SK-N-SH (cell line): ENCODE results near the gene MATR3. TPM values are rescaled to one million over a fixed set of nuclear protein-coding genes. Genes with fewer than 3 reads are reported as not detected.
"Not testable (repeated sequence)": the region's sequence is repeated elsewhere in the genome, so short reads cannot be mapped to it uniquely, and the experiment has no call there.

ENCODE experiments used
- CTCF ChIA-PET: fragments of 300-600, 350-600 bp; formaldehyde crosslinking; extraction: SDS; loops from one replicate; lab custom pipeline; 2021; lab: Yijun Ruan, JAX
- POLR2A ChIA-PET: fragments of 350-600 bp; sonication (Branson Sonifier 250); formaldehyde crosslinking; extraction: SDS; loops from one replicate; lab custom pipeline; 2020; ENCODE audit warnings: antibody characterized with exemption, inconsistent platforms; lab: Yijun Ruan, JAX
- DNase-seq: peaks from one replicate; pipeline ENCODE4 v3.0.0; 2012
- H2AFZ ChIP-seq: fragments of 200-600 bp; sonication (generic); 2 replicates; pipeline ENCODE4 v1.8.1; 2016; ENCODE audit warnings: antibody characterized with exemption, mild to moderate bottlenecking, low read depth
- H3F3A ChIP-seq: fragments of 200-600 bp; sonication (generic); replicated peaks from 2 replicates; pipeline ENCODE3; 2016; ENCODE audit warnings: antibody characterized with exemption, mild to moderate bottlenecking; ENCODE audit not compliant: insufficient read depth
- H3K27ac ChIP-seq, 2 experiments: fragments of 200-500 bp in 1 of 2; fragments of 200-600 bp in 1 of 2; sonication (Bioruptor generic) in 1 of 2; sonication (generic), shearing (Covaris generic) in 1 of 2; 2 replicates each; pipeline versions ENCODE4 v1.5.1 to v1.6.1; 2014 to 2016; ENCODE audit warnings: low read depth in 2 of 2, inconsistent platforms in 1 of 2, low read length in 1 of 2, mild to moderate bottlenecking in 1 of 2, mixed read lengths in 1 of 2
- H3K27me3 ChIP-seq: fragments of 200-600 bp; sonication (generic), shearing (Covaris generic); 2 replicates; pipeline ENCODE4 v1.6.1; 2016; ENCODE audit warnings: mixed run types; ENCODE audit not compliant: insufficient read depth
- H3K36me3 ChIP-seq, 2 experiments: fragments of 200-500 bp in 1 of 2; fragments of 200-600 bp in 1 of 2; sonication (Bioruptor generic) in 1 of 2; sonication (generic) in 1 of 2; replicated peaks in 1 of 2; 2 replicates each; pipeline versions ENCODE3 to v1.5.1; 2014 to 2016; ENCODE audit warnings: low read length in 1 of 2, mild to moderate bottlenecking in 1 of 2; ENCODE audit not compliant: insufficient read depth in 2 of 2, control insufficient read depth in 1 of 2
- H3K4me1 ChIP-seq, 2 experiments: fragments of 200-500 bp in 1 of 2; fragments of 200-600 bp in 1 of 2; sonication (Bioruptor generic) in 1 of 2; sonication (generic), shearing (Covaris generic) in 1 of 2; 2 replicates each; pipeline versions ENCODE4 v1.5.1 to v1.6.1; 2014 to 2016; ENCODE audit warnings: low read depth in 1 of 2, low read length in 1 of 2, mixed run types in 1 of 2; ENCODE audit not compliant: insufficient read depth in 2 of 2, control insufficient read depth in 1 of 2
- H3K4me2 ChIP-seq: fragments of 200-600 bp; sonication (generic), shearing (Covaris generic); 2 replicates; pipeline ENCODE4 v1.6.1; 2017; ENCODE audit warnings: mixed run types
- H3K4me3 ChIP-seq, 2 experiments: fragments of 200-500 bp in 1 of 2; fragments of 200-600 bp in 1 of 2; sonication (Bioruptor generic) in 1 of 2; sonication (generic), shearing (Covaris generic) in 1 of 2; 2 replicates each; pipeline versions ENCODE4 v1.5.1 to v1.8.1; 2014 to 2016; ENCODE audit warnings: low read depth in 2 of 2, inconsistent platforms in 1 of 2, low read length in 1 of 2, mild to moderate bottlenecking in 1 of 2, mixed read lengths in 1 of 2, moderate library complexity in 1 of 2
- H3K79me2 ChIP-seq: fragments of 200-600 bp; sonication (generic); 2 replicates; pipeline ENCODE4 v1.8.1; 2017; ENCODE audit warnings: mild to moderate bottlenecking; ENCODE audit not compliant: insufficient read depth
- H3K9ac ChIP-seq: fragments of 200-600 bp; sonication (generic); 2 replicates; pipeline ENCODE4 v1.6.1; 2017; ENCODE audit warnings: mixed run types
- H3K9me2 ChIP-seq: fragments of 200-600 bp; sonication (generic); 2 replicates; pipeline ENCODE4 v1.6.1; 2017; ENCODE audit warnings: mixed run types
- H3K9me3 ChIP-seq: fragments of 200-600 bp; sonication (generic); 2 replicates; pipeline ENCODE4 v1.6.1; 2017; ENCODE audit warnings: mixed run types, mild to moderate bottlenecking, moderate library complexity
- H4K20me1 ChIP-seq: fragments of 200-600 bp; sonication (generic); 2 replicates; pipeline ENCODE4 v1.6.1; 2017; ENCODE audit warnings: mild to moderate bottlenecking, mixed run types; ENCODE audit not compliant: insufficient read depth
- CHD2 ChIP-seq: fragments of 150-350 bp; IDR thresholded peaks from 2 replicates; pipeline ENCODE4 v1.6.1; 2018; ENCODE audit warnings: low read length; ENCODE audit not compliant: partially characterized antibody
- ELF1 ChIP-seq: IDR thresholded peaks from 2 replicates; pipeline ENCODE4 v1.4.0; 2012
- EZH2phosphoT487 ChIP-seq: fragments of 200-600 bp; sonication (generic); IDR thresholded peaks from 2 replicates; pipeline ENCODE4 v1.6.1; 2017; ENCODE audit warnings: low read depth, mixed run types, mild to moderate bottlenecking, antibody characterized with exemption, moderate library complexity, borderline replicate concordance
- FOSL2 ChIP-seq: IDR thresholded peaks from 2 replicates; pipeline ENCODE4 v1.4.0; 2012; ENCODE audit warnings: low read depth, mild to moderate bottlenecking, moderate library complexity, borderline replicate concordance
- FOXM1 ChIP-seq: IDR thresholded peaks from 2 replicates; pipeline ENCODE4 v1.4.0; 2012; ENCODE audit warnings: low read depth, mild to moderate bottlenecking
- GATA2 ChIP-seq: sonication (generic); formaldehyde crosslinking; IDR thresholded peaks from 2 replicates; pipeline ENCODE4 v1.5.0; 2020; ENCODE audit warnings: mild to moderate bottlenecking, missing genetic modification reagents
- MAX ChIP-seq: IDR thresholded peaks from 2 replicates; pipeline ENCODE4 v1.4.0; 2012; ENCODE audit warnings: low read depth
- MEF2A ChIP-seq: IDR thresholded peaks from 2 replicates; pipeline ENCODE4 v1.4.0; 2012; ENCODE audit warnings: low read depth, borderline replicate concordance
- NFIC ChIP-seq: IDR thresholded peaks from 2 replicates; pipeline ENCODE4 v1.4.0; 2012; ENCODE audit warnings: borderline replicate concordance
- NRF1 ChIP-seq: IDR thresholded peaks from 2 replicates; pipeline ENCODE4 v1.6.1; 2012; ENCODE audit warnings: low read depth, mild to moderate bottlenecking, low read length
- POLR2AphosphoS5 ChIP-seq: IDR thresholded peaks from 2 replicates; pipeline ENCODE4 v1.6.1; 2012; ENCODE audit warnings: low read depth, low read length
- RCOR1 ChIP-seq: fragments of 150-350 bp; IDR thresholded peaks from 2 replicates; pipeline ENCODE4 v1.6.1; 2017; ENCODE audit warnings: antibody characterized with exemption, low read length
- RFX5 ChIP-seq: IDR thresholded peaks from 2 replicates; pipeline ENCODE4 v1.6.1; 2012; ENCODE audit warnings: mild to moderate bottlenecking, improper control_type of control experiment, low read length
- RXRA ChIP-seq: IDR thresholded peaks from 2 replicates; pipeline ENCODE4 v1.4.0; 2012; ENCODE audit warnings: low read depth, mild to moderate bottlenecking, borderline replicate concordance
- SIN3A ChIP-seq: IDR thresholded peaks from 2 replicates; pipeline ENCODE4 v1.6.1; 2012; ENCODE audit warnings: low read depth, mild to moderate bottlenecking, low read length, moderate library complexity, borderline replicate concordance
- TAF1 ChIP-seq: IDR thresholded peaks from 2 replicates; pipeline ENCODE4 v1.6.1; 2012; ENCODE audit warnings: low read depth, mild to moderate bottlenecking, low read length, moderate library complexity, borderline replicate concordance
- TEAD4 ChIP-seq: IDR thresholded peaks from 2 replicates; pipeline ENCODE4 v1.4.0; 2012; ENCODE audit warnings: mild to moderate bottlenecking, borderline replicate concordance; ENCODE audit not compliant: insufficient read depth
- USF2 ChIP-seq: fragments of 150-350 bp; IDR thresholded peaks from 2 replicates; pipeline ENCODE4 v1.6.1; 2017; ENCODE audit warnings: antibody characterized with exemption, low read length, low read depth, borderline replicate concordance
- WGBS: methylation state at CpG from one replicate; pipeline ENCODE4 v1.1.6; 2017; ENCODE audit warnings: low lambda C conversion rate; 5-methylcytosine and 5-hydroxymethylcytosine counted together
- polyA plus RNA-seq, 3 experiments: library from polyadenylated mRNA; depleted of rRNA; stranded (reverse); fragments of >200 nt; gene quantifications; 2 replicates each; pipeline ENCODE4 v1.2.3, GENCODE V29; 2012

Gene MATR3
- polyA plus RNA-seq, 1 of the 3 experiments (the other 2 are of a cell fraction): 40.4 TPM

DNA sequence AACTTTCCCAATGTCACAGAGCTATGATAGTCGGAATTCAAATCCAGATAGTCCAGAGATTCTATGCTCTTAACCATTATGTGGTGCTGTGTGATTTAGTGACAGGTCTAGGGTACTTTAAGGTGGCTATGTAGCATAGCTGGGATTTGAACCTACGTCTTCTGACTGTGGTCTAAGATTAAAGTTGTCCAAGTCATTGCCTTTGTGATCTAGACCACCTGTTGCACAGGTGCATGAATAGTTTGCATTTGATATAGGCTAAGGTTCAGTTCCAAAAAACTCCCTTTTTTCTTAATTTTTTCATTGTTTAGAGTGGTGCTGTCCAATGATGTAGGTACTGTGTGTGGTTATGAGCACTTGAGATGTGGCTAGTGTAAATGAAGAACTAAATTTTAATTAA, 50.6 kb downstream of the MATR3 start:
- WGBS: 98% methylated on average over 2 of the region's 2 CpGs
- Histone ChIP-seq H4K20me1 (peaks cover 67% of the 10 kb centered on the region), H3K9ac (no peak overlapping the region), H3K27ac (no peak overlapping the region), H3K4me2 (peak overlapping the region; percentile 97), H2AFZ (no peak overlapping the region), H3K36me3 (peaks cover 0 to 9% of the 10 kb centered on the region in 2 experiments), H3K79me2 (peaks cover 73% of the 10 kb centered on the region), H3K9me2 (no peaks in the 10 kb centered on the region), H3K9me3 (no peaks in the 10 kb centered on the region), H3K4me1 (peaks cover 0 to 5% of the 10 kb centered on the region in 2 experiments; a peak in 2 of 4 replicates), H3K4me3 (no peak overlapping the region)
- CTCF ChIA-PET: no interaction called here
- POLR2A ChIA-PET: no interaction called here
- no peak for DNase-seq
- no peak for TF ChIP-seq TEAD4
- no peak for TF ChIP-seq RFX5
- TF ChIP-seq GATA2: no peak
- TF ChIP-seq SIN3A: no peak
- TF ChIP-seq, all 33 proteins: peak for 0
- no peaks in the 10 kb centered on the region for H3K27me3 ChIP-seq
- peaks cover 17% of the 10 kb centered on the region for H3F3A ChIP-seq

GRCh38 chr5:139345442-139345841, 51.9 kb downstream of the MATR3 start:
- H3K4me2 ChIP-seq, DNase-seq, H3K4me1 ChIP-seq, H3K27ac ChIP-seq, H3K27me3 ChIP-seq, H2AFZ ChIP-seq, H3K4me3 ChIP-seq, H3K9me2 ChIP-seq, CTCF ChIA-PET, H3K9ac ChIP-seq, H3K9me3 ChIP-seq: not testable (repeated sequence)
- Histone ChIP-seq H3F3A (peaks cover 18% of the 10 kb centered on the region), H3K79me2 (peaks cover 85% of the 10 kb centered on the region), H3K36me3 (peaks cover 0 to 13% of the 10 kb centered on the region in 2 experiments), H4K20me1 (peaks cover 80% of the 10 kb centered on the region)
- POLR2A ChIA-PET: interaction anchor here (0.7 kb wide), 1 partner anchor 51 kb away, joined by 3 read pairs; no protein-coding TSS in a partner anchor
- whole genome bisulfite sequencing: 92% methylated on average over 8 of the region's 8 CpGs

DNA sequence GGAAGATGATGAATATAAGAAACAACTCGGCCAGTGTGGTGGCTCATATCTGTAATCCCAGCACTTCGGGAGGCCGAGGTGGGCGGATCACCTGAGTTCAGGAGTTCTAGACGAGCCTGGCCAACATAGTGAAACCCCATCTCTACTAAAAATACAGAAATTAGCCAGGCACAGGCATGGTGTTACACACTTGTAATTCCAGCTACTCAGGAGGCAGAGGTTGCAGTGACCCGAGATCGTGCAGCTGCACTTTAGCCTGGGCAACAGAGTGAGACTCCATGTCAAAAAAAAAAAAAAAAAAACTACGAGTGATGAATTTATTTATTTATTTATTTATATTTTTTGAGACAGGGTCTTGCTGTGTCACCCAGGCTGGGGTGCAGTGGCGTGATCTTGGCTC, 54.3 kb downstream of the MATR3 start:
- H3K4me2 ChIP-seq, DNase-seq, CTCF ChIA-PET, POLR2A ChIA-PET, H3K27me3 ChIP-seq, H3K9me3 ChIP-seq, H3K4me3 ChIP-seq, H2AFZ ChIP-seq, H3K9ac ChIP-seq, H3K27ac ChIP-seq, H3K9me2 ChIP-seq, H3K4me1 ChIP-seq: not testable (repeated sequence)
- WGBS: 91% methylated on average over 9 of the region's 9 CpGs
- Histone ChIP-seq H3K79me2 (peaks cover 100% of the 10 kb centered on the region), H3K36me3 (peaks cover 0 to 22% of the 10 kb centered on the region in 2 experiments), H3F3A (peaks cover 16% of the 10 kb centered on the region), H4K20me1 (peaks cover 97% of the 10 kb centered on the region)

DNA sequence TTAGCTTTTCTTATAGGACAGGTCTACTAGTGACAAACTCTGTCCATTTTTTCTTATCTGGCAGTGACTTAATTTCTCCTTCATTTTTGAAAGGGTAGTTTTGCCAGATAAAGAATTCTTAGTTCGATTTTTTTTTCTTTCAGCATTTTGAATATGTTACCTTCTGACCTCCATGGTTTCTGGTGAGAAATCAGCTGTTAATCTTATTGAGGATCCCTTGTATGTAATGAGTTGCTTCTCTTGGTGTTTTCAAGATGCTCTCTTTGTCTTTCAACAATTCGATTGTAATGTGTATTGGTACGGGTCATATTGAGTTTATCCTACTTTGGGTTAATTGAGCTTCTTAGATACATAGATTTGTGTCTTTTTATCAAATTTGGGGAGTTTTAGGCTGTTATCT, 60.6 kb downstream of the MATR3 start:
- Histone ChIP-seq H3K9me3 (no peaks in the 10 kb centered on the region), H4K20me1 (peaks cover 98% of the 10 kb centered on the region), H3K27ac (no peak overlapping the region), H3K4me1 (no peaks in the 10 kb centered on the region), H3K9ac (no peak overlapping the region), H3F3A (peaks cover 15% of the 10 kb centered on the region), H3K4me3 (no peak overlapping the region), H3K79me2 (peaks cover 100% of the 10 kb centered on the region), H2AFZ (no peak overlapping the region), H3K27me3 (no peaks in the 10 kb centered on the region), H3K36me3 (peaks cover 12 to 38% of the 10 kb centered on the region in 2 experiments), H3K4me2 (no peak overlapping the region), H3K9me2 (no peaks in the 10 kb centered on the region)
- WGBS: 94% methylated on average over 3 of the region's 3 CpGs
- TF ChIP-seq SIN3A (no peak), POLR2AphosphoS5 (no peak), ELF1 (no peak), CHD2 (no peak), EZH2phosphoT487 (no peak), NFIC (no peak), USF2 (no peak), FOSL2 (no peak), RCOR1 (no peak), NRF1 (no peak), MAX (no peak), FOXM1 (no peak), MEF2A (no peak), RXRA (no peak), TAF1 (no peak)
- DNase-seq: no peak
- ChIA-PET POLR2A (interaction anchor here (0.6 kb wide), 1 partner anchor 1308 kb away, joined by 3 read pairs; no protein-coding TSS in a partner anchor), CTCF (interaction anchor here (1.6 kb wide), 1 partner anchor 12 kb away, joined by 5 read pairs; the partner anchor contains the start of gene PAIP2)
